Right lobe of liver (tissue), 6 donors: ENCODE results near the gene DHRS13. TPM values are rescaled to one million over a fixed set of nuclear protein-coding genes. Genes with fewer than 3 reads are reported as not detected.
A peak's percentile ranks its signal among the peaks of the same experiment; 100 is the strongest.

ENCODE experiments used
- ATAC-seq, 4 donors: fragments of 200-7000 bp; cut with Tn5 transposase; one replicate each; pipeline ENCODE4 v1.9.1; 2020; ENCODE audit warnings: mild to moderate bottlenecking in 4 of 4, moderate library complexity in 4 of 4
- DNase-seq, 3 donors: peaks; one replicate each; pipeline ENCODE4 v3.0.0-alpha.2; 2020
- H3K27ac ChIP-seq, 3 donors: fragments of 200-600 bp; one replicate each; pipeline ENCODE4 v1.8.0; 2022
- H3K27me3 ChIP-seq, 2 donors: fragments of 200-600 bp; one replicate each; pipeline ENCODE4 v1.8.0; 2022
- H3K36me3 ChIP-seq, 4 donors: fragments of 200-600 bp; sonication (generic) in 1 of 4; one replicate each; pipeline versions ENCODE4 v1.5.1 to v1.8.0; 2017 to 2022; ENCODE audit warnings: control low read depth in 1 of 4
- H3K4me1 ChIP-seq, 4 donors: fragments of 200-600 bp; sonication (generic) in 1 of 4; one replicate each; pipeline versions ENCODE4 v1.5.1 to v1.8.0; 2017 to 2022; ENCODE audit warnings: control low read depth in 1 of 4
- H3K4me3 ChIP-seq, 3 donors: fragments of 200-600 bp; one replicate each; pipeline ENCODE4 v1.8.0; 2022
- H3K9me3 ChIP-seq, 4 donors: fragments of 200-600 bp; sonication (generic) in 1 of 4; one replicate each; pipeline versions ENCODE4 v1.5.1 to v1.8.0; 2017 to 2022; ENCODE audit warnings: control low read depth in 1 of 4
- CTCF ChIP-seq, 4 donors: fragments of 200-600 bp in 3 of 4; fragments of 450-650 bp in 1 of 4; IDR thresholded peaks; one replicate each; pipeline versions ENCODE4 v1.5.1 to v1.8.0; 2016 to 2022; ENCODE audit warnings: antibody characterized with exemption in 4 of 4, mild to moderate bottlenecking in 2 of 4
- POLR2A ChIP-seq: fragments of 450-650 bp; IDR thresholded peaks from one replicate; pipeline ENCODE4 v1.6.1; 2017; ENCODE audit warnings: antibody characterized with exemption, mild to moderate bottlenecking
- WGBS: methylation state at CpG from one replicate; pipeline ENCODE4 v1.1.6; 2018; ENCODE audit warnings: low coverage, low lambda C conversion rate; ENCODE audit not compliant: insufficient coverage; ENCODE audit errors: missing lambda C conversion rate; 5-methylcytosine and 5-hydroxymethylcytosine counted together
- intact Hi-C, 2 donors: fragments of 100-400 bp; cut with DNase I; formaldehyde crosslinking; loops; one replicate each; pipeline versions ENCODE4 v1.11.2 to v1.14.1; 2022
- total RNA-seq, 6 experiments: library from RNA; depleted of rRNA in 2 of 6; stranded (reverse); fragments of >200 nt in 2 of 6; fragmentation: NEBNext Ultra II Directional in 3 of 6; extraction: Animal tissue kit (Norgen Biotek cat#: 25700) in 3 of 6; gene quantifications; one replicate each; pipeline versions ENCODE4 v1.1.0 to v1.2.4, GENCODE V29; 2016 to 2023
- donor health status: DM: no; HTN: yes; CAD: no.
- donor health status: DM: no; HTN: no; CAD: no.
- donor health status: DM: no; HTN: no; CAD: no.
- donor health status: DM: no; HTN: yes; CAD: no.
- donor health status: DM: no; HTN: yes; CAD: no.

Gene DHRS13
- total RNA-seq, 6 experiments from 2014 or later: 3.4 to 27.4 (median 8.8) TPM

- 72% methylated on average over 5 of the region's 5 CpGs for WGBS
- no peaks in the 10 kb centered on the region for H3K9me3 ChIP-seq
- no peak overlapping the region for H3K27ac ChIP-seq
- ATAC-seq (peak in 1 of 4 donors; percentile 18), DNase-seq (no peak)
- TF ChIP-seq CTCF (IDR thresholded peaks at IDR 0.05) (no peak), POLR2A (no peak)
- peaks cover 0 to 29% (median 10%) of the 10 kb centered on the region in 4 donors for H3K4me1 ChIP-seq
- H3K4me3 ChIP-seq: no peak overlapping the region
- intact Hi-C loops: no loop called here
- H3K36me3 ChIP-seq: peaks cover 0 to 10% (median 5%) of the 10 kb centered on the region in 4 donors
- H3K27me3 ChIP-seq: no peaks in the 10 kb centered on the region
Observed at GRCh38 chr17:28889996-28890395, 12.9 kb downstream of the DHRS13 start.

- Histone ChIP-seq H3K4me1 (peaks cover 0 to 19% (median 7%) of the 10 kb centered on the region in 4 donors), H3K4me3 (no peak overlapping the region), H3K27ac (no peak overlapping the region), H3K9me3 (no peaks in the 10 kb centered on the region), H3K36me3 (peaks cover 0 to 19% (median 8%) of the 10 kb centered on the region in 4 donors), H3K27me3 (no peaks in the 10 kb centered on the region)
- WGBS: 97% methylated on average over 5 of the region's 7 CpGs
- intact Hi-C loops: no loop called here
- no peak for ATAC-seq
- no peak for DNase-seq
- no peak for TF ChIP-seq POLR2A
- TF ChIP-seq CTCF (IDR thresholded peaks at IDR 0.05): no peak
Observed at GRCh38 chr17:28888832-28889231, 14.0 kb downstream of the DHRS13 start.

GRCh38 chr17:28887871-28888471 lies 14.9 kb downstream of the DHRS13 start:
- 100% methylated on average over 1 of the region's 12 CpGs for WGBS
- DNase-seq (no peak), ATAC-seq (no peak)
- Histone ChIP-seq H3K4me3 (no peak overlapping the region), H3K27me3 (no peaks in the 10 kb centered on the region), H3K27ac (no peak overlapping the region), H3K36me3 (peaks cover 0 to 25% (median 9%) of the 10 kb centered on the region in 4 donors), H3K9me3 (no peaks in the 10 kb centered on the region), H3K4me1 (peaks cover 0 to 10% (median 3%) of the 10 kb centered on the region in 4 donors)
- intact Hi-C loops: no loop called here
- peak; percentile 12 for TF ChIP-seq POLR2A
- TF ChIP-seq CTCF (IDR thresholded peaks at IDR 0.05): no peak

GRCh38 chr17:28885951-28886350 lies 16.9 kb downstream of the DHRS13 start:
- peaks cover 11 to 45% (median 24%) of the 10 kb centered on the region in 4 donors for H3K36me3 ChIP-seq
- no peak for DNase-seq
- no peaks in the 10 kb centered on the region for H3K27me3 ChIP-seq
- TF ChIP-seq POLR2A (no peak), CTCF (IDR thresholded peaks at IDR 0.05) (no peak)
- no peak for ATAC-seq
- peaks cover 0 to 5% (median 0%) of the 10 kb centered on the region in 4 donors for H3K4me1 ChIP-seq
- H3K9me3 ChIP-seq: no peaks in the 10 kb centered on the region
- H3K27ac ChIP-seq: no peak overlapping the region
- WGBS: no CpG with 5 or more reads among the region's 10 CpGs
- intact Hi-C loops: no loop called here
- no peak overlapping the region for H3K4me3 ChIP-seq
